Pancreas (tissue), 10 donors: ENCODE data around the gene FIP1L1. TPM values are rescaled to one million over a fixed set of nuclear protein-coding genes. Genes with fewer than 3 reads are reported as not detected.

Source experiments
- ATAC-seq, 4 donors: fragments of 200-7000 bp; cut with Tn5 transposase; one replicate each; pipeline versions ENCODE4 v1.8.0 to v1.9.1; 2020; ENCODE audit warnings: mild to moderate bottlenecking in 4 of 4, moderate library complexity in 4 of 4
- DNase-seq, 6 donors: peaks; one replicate each; pipeline ENCODE4 v3.0.0-alpha.2; 2020
- FAIRE-seq: peaks from 2 replicates; lab custom pipeline; 2012; peaks lifted over from hg19 to GRCh38; lab: Jason Lieb, UNC
- H3K27ac ChIP-seq, 4 donors: fragments of 200-600 bp; sonication (generic); 1 replicate in 3 of 4; 2 replicates in 1 of 4; pipeline versions ENCODE4 v1.5.0 to v1.8.0; 2020
- H3K27me3 ChIP-seq, 4 donors: fragments of 200-600 bp; one replicate each; pipeline ENCODE4 v1.8.0; 2021
- H3K36me3 ChIP-seq, 3 donors: fragments of 200-600 bp; sonication (generic) in 1 of 3; one replicate each; pipeline versions ENCODE4 v1.5.0 to v1.8.0; 2020 to 2021
- H3K4me1 ChIP-seq, 3 donors: fragments of 200-600 bp; one replicate each; pipeline ENCODE4 v1.8.0; 2021
- H3K4me3 ChIP-seq, 4 donors: fragments of 200-600 bp; sonication (generic) in 2 of 4; one replicate each; pipeline versions ENCODE4 v1.5.0 to v1.8.0; 2020 to 2021
- H3K9me3 ChIP-seq, 4 donors: fragments of 200-600 bp; one replicate each; pipeline ENCODE4 v1.8.0; 2021
- WGBS, 2 donors: extraction: QIAGEN DNeasy Blood & Tissue Kit; methylation state at CpG; one replicate each; pipeline ENCODE4 v1.1.7; 2013; 5-methylcytosine and 5-hydroxymethylcytosine counted together
- intact Hi-C, 3 donors: fragments of 100-400 bp; cut with DNase I; formaldehyde crosslinking; loops; one replicate each; pipeline versions ENCODE4 v1.11.1 to v1.14.2; 2022
- polyA plus RNA-seq, 2 donors: library from polyadenylated mRNA; stranded (reverse); fragments of 200-250 nt; gene quantifications; one replicate each; pipeline ENCODE4 v1.2.3, GENCODE V29; 2013
- total RNA-seq, 6 donors: library from RNA; stranded (reverse); fragmentation: NEBNext Ultra II Directional in 4 of 6; extraction: Animal tissue kit (Norgen Biotek cat#: 25700) in 4 of 6; gene quantifications; one replicate each; pipeline versions ENCODE4 v1.2.1 to v1.2.4, GENCODE V29; 2021 to 2023
- TF ChIP-seq, protein P1 (sequence below), 4 donors: fragments of 200-600 bp; sonication (generic) in 3 of 4; IDR thresholded peaks; one replicate each; pipeline versions ENCODE4 v1.5.0 to v1.8.0; 2021; ENCODE audit warnings: antibody characterized with exemption in 4 of 4
- donor health status: healthy with polysubstance abuse.
- donor health status: DM: no; HTN: no; CAD: no; lungs with moderate emphysema.
- donor health status: DM: no; HTN: no; CAD: no.
- donor health status: control.
- donor health status: control.
- donor health status: Bipolar disorder and iron deficiency.
- donor health status: DM: yes; HTN: yes; CAD: no.
- donor health status: DM: no; HTN: no; CAD: no.
- donor health status: DM: no; HTN: no; CAD: no.
- donor health status: DM: yes; HTN: yes; CAD: no.

FIP1L1 gene
- total and polyA plus RNA-seq, 8 donors, result 10.0 to 27.8 (median 18.0) TPM

GRCh38 chr4:53476232-53477037 is 99.0 kb downstream of the FIP1L1 start:
- peak in 2 of 4 donors; percentile 47 to 65 for ATAC-seq

GRCh38 chr4:53477038-53477565 is 99.7 kb downstream of the FIP1L1 start:
- no peak for ATAC-seq
- Histone ChIP-seq H3K27me3 (no peaks in the 10 kb centered on the region), H3K9me3 (no peaks in the 10 kb centered on the region), H3K4me1 (peaks cover 0 to 2% (median 0%) of the 10 kb centered on the region in 3 donors), H3K36me3 (peaks cover 0 to 48% (median 0%) of the 10 kb centered on the region in 3 donors), H3K27ac (no peak overlapping the region), H3K4me3 (no peak overlapping the region)
- intact Hi-C loops, result no loop called here
- FAIRE-seq, result no peak
- 88% methylated on average over 5 of the region's 5 CpGs for WGBS, 2 donors
- TF ChIP-seq, protein P1, sequence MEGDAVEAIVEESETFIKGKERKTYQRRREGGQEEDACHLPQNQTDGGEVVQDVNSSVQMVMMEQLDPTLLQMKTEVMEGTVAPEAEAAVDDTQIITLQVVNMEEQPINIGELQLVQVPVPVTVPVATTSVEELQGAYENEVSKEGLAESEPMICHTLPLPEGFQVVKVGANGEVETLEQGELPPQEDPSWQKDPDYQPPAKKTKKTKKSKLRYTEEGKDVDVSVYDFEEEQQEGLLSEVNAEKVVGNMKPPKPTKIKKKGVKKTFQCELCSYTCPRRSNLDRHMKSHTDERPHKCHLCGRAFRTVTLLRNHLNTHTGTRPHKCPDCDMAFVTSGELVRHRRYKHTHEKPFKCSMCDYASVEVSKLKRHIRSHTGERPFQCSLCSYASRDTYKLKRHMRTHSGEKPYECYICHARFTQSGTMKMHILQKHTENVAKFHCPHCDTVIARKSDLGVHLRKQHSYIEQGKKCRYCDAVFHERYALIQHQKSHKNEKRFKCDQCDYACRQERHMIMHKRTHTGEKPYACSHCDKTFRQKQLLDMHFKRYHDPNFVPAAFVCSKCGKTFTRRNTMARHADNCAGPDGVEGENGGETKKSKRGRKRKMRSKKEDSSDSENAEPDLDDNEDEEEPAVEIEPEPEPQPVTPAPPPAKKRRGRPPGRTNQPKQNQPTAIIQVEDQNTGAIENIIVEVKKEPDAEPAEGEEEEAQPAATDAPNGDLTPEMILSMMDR (IDR thresholded peaks at IDR 0.05), result no peak
- DNase-seq, result no peak

More at GRCh38 chr4:53476232-53477037, 99.0 kb downstream of the FIP1L1 start:
- no peak overlapping the region for H3K27ac ChIP-seq
- H3K9me3 ChIP-seq, result no peaks in the 10 kb centered on the region
- intact Hi-C loops, result no loop called here
- DNase-seq (no peak), FAIRE-seq (no peak)
- H3K36me3 ChIP-seq, result peaks cover 0 to 48% (median 0%) of the 10 kb centered on the region in 3 donors
- H3K4me3 ChIP-seq, result no peak overlapping the region
- no peaks in the 10 kb centered on the region for H3K27me3 ChIP-seq
- TF ChIP-seq, protein P1 (IDR thresholded peaks at IDR 0.05), result no peak
- 90 to 93% methylated on average over 10 of the region's 10 CpGs for WGBS, 2 donors
- peaks cover 0 to 2% (median 0%) of the 10 kb centered on the region in 3 donors for H3K4me1 ChIP-seq

DNA sequence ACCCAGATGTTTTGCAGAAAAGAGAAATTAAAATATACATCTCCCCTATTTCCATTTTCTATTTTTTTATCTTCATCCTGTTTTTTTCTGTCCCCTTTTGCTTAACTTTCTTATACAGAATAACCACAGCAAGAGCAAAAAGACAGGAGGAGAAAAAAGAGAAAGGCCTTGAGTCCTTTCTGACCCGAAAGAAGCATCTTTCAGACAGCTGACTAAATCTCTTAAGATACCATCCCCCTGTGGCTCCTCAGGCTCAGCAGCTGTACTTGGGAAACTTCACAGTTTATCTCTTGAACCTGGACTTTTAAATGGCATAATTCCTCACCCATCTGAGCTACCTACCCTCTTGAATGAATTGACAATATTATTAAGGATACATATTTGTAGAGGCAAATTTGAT is 100.2 kb downstream of the FIP1L1 start:
- Histone ChIP-seq H3K4me1 (peaks cover 0 to 2% (median 0%) of the 10 kb centered on the region in 3 donors), H3K27me3 (no peaks in the 10 kb centered on the region), H3K27ac (no peak overlapping the region), H3K9me3 (no peaks in the 10 kb centered on the region), H3K4me3 (no peak overlapping the region), H3K36me3 (peaks cover 0 to 48% (median 0%) of the 10 kb centered on the region in 3 donors)
- TF ChIP-seq, protein P1 (IDR thresholded peaks at IDR 0.05), result no peak
- 89% methylated on average over 1 of the region's 1 CpG for WGBS, 2 donors
- intact Hi-C loops, result no loop called here
- ATAC-seq (no peak), FAIRE-seq (no peak), DNase-seq (no peak)

- ATAC-seq (peak in 1 of 4 donors; percentile 47), FAIRE-seq (no peak), DNase-seq (no peak)
- peaks cover 0 to 48% (median 0%) of the 10 kb centered on the region in 3 donors for H3K36me3 ChIP-seq
- 92 to 96% methylated on average over 4 of the region's 4 CpGs for whole genome bisulfite sequencing, 2 donors
- peaks cover 0 to 2% (median 0%) of the 10 kb centered on the region in 3 donors for H3K4me1 ChIP-seq
- TF ChIP-seq, protein P1 (IDR thresholded peaks at IDR 0.05), result no peak
- no peaks in the 10 kb centered on the region for H3K27me3 ChIP-seq
- intact Hi-C loops, result no loop called here
- no peak overlapping the region for H3K27ac ChIP-seq
- H3K4me3 ChIP-seq, result no peak overlapping the region
- no peaks in the 10 kb centered on the region for H3K9me3 ChIP-seq
These were observed 101.4 kb downstream of the FIP1L1 start for GRCh38 chr4:53478671-53479456.
